Activated CD4-positive, alpha-beta memory T cell treated with anti-CD3 and anti-CD28 coated beads, Interleukin-2, amount 10 ng/mL, durations not matched to agents 7 days and 5 days (primary cell): Measurements from ENCODE around the gene KDM2B. TPM values are rescaled to one million over a fixed set of nuclear protein-coding genes. Genes with fewer than 3 reads are reported as not detected.

ENCODE experiments used
- CTCF ChIA-PET: fragments of 350-600 bp; sonication (Branson Sonifier 250); formaldehyde crosslinking; loops from one replicate; lab custom pipeline; 2021; ENCODE audit warnings: antibody characterized with exemption, inconsistent platforms; lab: Charles Lee
- POLR2A ChIA-PET: fragments of 350-600 bp; sonication (Branson Sonifier 250); formaldehyde crosslinking; loops from one replicate; lab custom pipeline; 2021; ENCODE audit warnings: antibody characterized with exemption; lab: Charles Lee
- DNase-seq: peaks from one replicate; pipeline ENCODE4 v3.0.0-alpha.2; 2020
- H3K27ac Mint-ChIP-seq: one replicate; pipeline ENCODE4 v1.8.0; 2021; ENCODE audit warnings: mild to moderate bottlenecking, mixed read lengths
- H3K27me3 Mint-ChIP-seq: one replicate; pipeline ENCODE4 v1.8.0; 2021; ENCODE audit warnings: mixed read lengths
- H3K36me3 Mint-ChIP-seq: one replicate; pipeline ENCODE4 v1.8.0; 2021; ENCODE audit warnings: low read depth, mixed read lengths
- H3K4me1 Mint-ChIP-seq: one replicate; pipeline ENCODE4 v1.8.0; 2021; ENCODE audit warnings: mixed read lengths
- H3K4me3 Mint-ChIP-seq: one replicate; pipeline ENCODE4 v1.8.0; 2021; ENCODE audit warnings: mild to moderate bottlenecking, mixed read lengths
- H3K9me3 Mint-ChIP-seq: one replicate; pipeline ENCODE4 v1.8.0; 2021; ENCODE audit warnings: mixed read lengths
- total RNA-seq, 2 experiments: library from RNA; stranded (reverse); gene quantifications; one replicate each; pipeline ENCODE4 v1.2.3, GENCODE V29; 2021

KDM2B gene
- total RNA-seq, 2 experiments from 2014 or later: 59.8 to 62.6 TPM

GRCh38 chr12:121518656-121519055 is 62.2 kb downstream of the KDM2B start:
- H3K27ac Mint-ChIP-seq: no peak overlapping the region
- H3K4me3 Mint-ChIP-seq: no peak overlapping the region
- no peak for DNase-seq
- ChIA-PET CTCF (no interaction called here), POLR2A (no interaction called here)
- peaks cover 7% of the 10 kb centered on the region for H3K4me1 Mint-ChIP-seq
- H3K27me3 Mint-ChIP-seq: no peaks in the 10 kb centered on the region
- H3K36me3 Mint-ChIP-seq: peaks cover 10% of the 10 kb centered on the region
- no peaks in the 10 kb centered on the region for H3K9me3 Mint-ChIP-seq

- H3K27me3 Mint-ChIP-seq: no peaks in the 10 kb centered on the region
- H3K9me3 Mint-ChIP-seq: no peaks in the 10 kb centered on the region
- no peak overlapping the region for H3K27ac Mint-ChIP-seq
- ChIA-PET CTCF (no interaction called here), POLR2A (no interaction called here)
- H3K4me3 Mint-ChIP-seq: no peak overlapping the region
- no peak for DNase-seq
- peaks cover 7% of the 10 kb centered on the region for H3K4me1 Mint-ChIP-seq
- H3K36me3 Mint-ChIP-seq: peaks cover 12% of the 10 kb centered on the region
These were observed 64.3 kb downstream of the KDM2B start for GRCh38 chr12:121516437-121517011.

GRCh38 chr12:121515615-121516014 is 65.2 kb downstream of the KDM2B start:
- CTCF ChIA-PET: no interaction called here
- Mint-ChIP-seq H3K4me3 (no peak overlapping the region), H3K36me3 (peaks cover 12% of the 10 kb centered on the region)

GRCh38 chr12:121514184-121514742 is 66.6 kb downstream of the KDM2B start:
- Mint-ChIP-seq H3K36me3 (peaks cover 13% of the 10 kb centered on the region), H3K27ac (no peak overlapping the region), H3K27me3 (no peaks in the 10 kb centered on the region), H3K4me1 (peaks cover 4% of the 10 kb centered on the region), H3K9me3 (no peaks in the 10 kb centered on the region), H3K4me3 (no peak overlapping the region)
- DNase-seq: no peak
- CTCF ChIA-PET: interaction anchor here (1.1 kb wide), 1 partner anchor 19 kb away, joined by 4 read pairs; no protein-coding TSS in a partner anchor
- POLR2A ChIA-PET: no interaction called here

More at GRCh38 chr12:121515615-121516014, 65.2 kb downstream of the KDM2B start:
- POLR2A ChIA-PET: no interaction called here
- no peaks in the 10 kb centered on the region for H3K9me3 Mint-ChIP-seq
- DNase-seq: no peak
- peaks cover 7% of the 10 kb centered on the region for H3K4me1 Mint-ChIP-seq
- no peak overlapping the region for H3K27ac Mint-ChIP-seq
- no peaks in the 10 kb centered on the region for H3K27me3 Mint-ChIP-seq

GRCh38 chr12:121513464-121514183 is 67.2 kb downstream of the KDM2B start:
- ChIA-PET POLR2A (no interaction called here), CTCF (interaction anchor here (1.1 kb wide), 1 partner anchor 19 kb away, joined by 4 read pairs; no protein-coding TSS in a partner anchor)
- Mint-ChIP-seq H3K4me1 (peaks cover 4% of the 10 kb centered on the region), H3K4me3 (no peak overlapping the region), H3K27ac (no peak overlapping the region), H3K27me3 (no peaks in the 10 kb centered on the region), H3K9me3 (no peaks in the 10 kb centered on the region), H3K36me3 (peaks cover 10% of the 10 kb centered on the region)
- DNase-seq: no peak

GRCh38 chr12:121512561-121512960 is 68.3 kb downstream of the KDM2B start:
- H3K36me3 Mint-ChIP-seq: peaks cover 10% of the 10 kb centered on the region
- peaks cover 4% of the 10 kb centered on the region for H3K4me1 Mint-ChIP-seq
- no peaks in the 10 kb centered on the region for H3K27me3 Mint-ChIP-seq
- no peak overlapping the region for H3K4me3 Mint-ChIP-seq
- H3K27ac Mint-ChIP-seq: no peak overlapping the region
- ChIA-PET CTCF (no interaction called here), POLR2A (no interaction called here)
- H3K9me3 Mint-ChIP-seq: no peaks in the 10 kb centered on the region
- no peak for DNase-seq

GRCh38 chr12:121511916-121512315 is 68.9 kb downstream of the KDM2B start:
- DNase-seq: no peak
- Mint-ChIP-seq H3K9me3 (no peaks in the 10 kb centered on the region), H3K4me1 (peaks cover 4% of the 10 kb centered on the region), H3K27ac (no peak overlapping the region), H3K4me3 (no peak overlapping the region), H3K36me3 (peaks cover 10% of the 10 kb centered on the region), H3K27me3 (no peaks in the 10 kb centered on the region)
- ChIA-PET POLR2A (no interaction called here), CTCF (no interaction called here)

GRCh38 chr12:121509339-121509738 is 71.5 kb downstream of the KDM2B start:
- Mint-ChIP-seq H3K27ac (no peak overlapping the region), H3K36me3 (peaks cover 13% of the 10 kb centered on the region), H3K27me3 (no peaks in the 10 kb centered on the region), H3K9me3 (no peaks in the 10 kb centered on the region), H3K4me1 (peaks cover 3% of the 10 kb centered on the region), H3K4me3 (no peak overlapping the region)
- ChIA-PET POLR2A (interaction anchor here (1.2 kb wide), 1 partner anchor 22 kb away, joined by 3 read pairs; no protein-coding TSS in a partner anchor), CTCF (no interaction called here)
- no peak for DNase-seq

- Mint-ChIP-seq H3K4me1 (no peaks in the 10 kb centered on the region), H3K4me3 (no peak overlapping the region), H3K9me3 (no peaks in the 10 kb centered on the region), H3K36me3 (peaks cover 14% of the 10 kb centered on the region), H3K27me3 (no peaks in the 10 kb centered on the region), H3K27ac (no peak overlapping the region)
- ChIA-PET POLR2A (interaction anchor here (1.2 kb wide), 1 partner anchor 22 kb away, joined by 3 read pairs; no protein-coding TSS in a partner anchor), CTCF (no interaction called here)
- DNase-seq: no peak
These were observed 72.3 kb downstream of the KDM2B start for GRCh38 chr12:121508533-121508932.

- Mint-ChIP-seq H3K27me3 (no peaks in the 10 kb centered on the region), H3K9me3 (no peaks in the 10 kb centered on the region), H3K4me1 (no peaks in the 10 kb centered on the region), H3K4me3 (no peak overlapping the region), H3K36me3 (peaks cover 12% of the 10 kb centered on the region), H3K27ac (no peak overlapping the region)
- POLR2A ChIA-PET: no interaction called here
- DNase-seq: no peak
- CTCF ChIA-PET: no interaction called here
These were observed 72.8 kb downstream of the KDM2B start for GRCh38 chr12:121507984-121508383.

GRCh38 chr12:121507245-121507644 is 73.6 kb downstream of the KDM2B start:
- Mint-ChIP-seq H3K27me3 (no peaks in the 10 kb centered on the region), H3K4me1 (no peaks in the 10 kb centered on the region), H3K36me3 (peaks cover 12% of the 10 kb centered on the region), H3K9me3 (no peaks in the 10 kb centered on the region), H3K4me3 (no peak overlapping the region), H3K27ac (no peak overlapping the region)
- DNase-seq: no peak
- ChIA-PET POLR2A (no interaction called here), CTCF (no interaction called here)

- CTCF ChIA-PET: interaction anchor here (2.0 kb wide), 1 partner anchor 11 kb away, joined by 6 read pairs; no protein-coding TSS in a partner anchor
- DNase-seq: no peak
- no peaks in the 10 kb centered on the region for H3K27me3 Mint-ChIP-seq
- POLR2A ChIA-PET: no interaction called here
- H3K27ac Mint-ChIP-seq: peak overlapping the region; percentile 24
- no peaks in the 10 kb centered on the region for H3K9me3 Mint-ChIP-seq
- H3K4me3 Mint-ChIP-seq: no peak overlapping the region
- H3K4me1 Mint-ChIP-seq: no peaks in the 10 kb centered on the region
- peaks cover 12% of the 10 kb centered on the region for H3K36me3 Mint-ChIP-seq
These were observed 75.3 kb downstream of the KDM2B start for GRCh38 chr12:121505513-121505912.

GRCh38 chr12:121504505-121504904 is 76.3 kb downstream of the KDM2B start:
- peaks cover 9% of the 10 kb centered on the region for H3K36me3 Mint-ChIP-seq
- ChIA-PET POLR2A (no interaction called here), CTCF (interaction anchor here (1.3 kb wide), 1 partner anchor 32 kb away, joined by 4 read pairs; no protein-coding TSS in a partner anchor)

More at GRCh38 chr12:121504505-121504904, 76.3 kb downstream of the KDM2B start:
- no peak overlapping the region for H3K27ac Mint-ChIP-seq
- peaks cover 4% of the 10 kb centered on the region for H3K4me1 Mint-ChIP-seq
- no peak for DNase-seq
- H3K27me3 Mint-ChIP-seq: no peaks in the 10 kb centered on the region
- no peak overlapping the region for H3K4me3 Mint-ChIP-seq
- no peaks in the 10 kb centered on the region for H3K9me3 Mint-ChIP-seq
